Esophagus (tissue), 2 donors: ENCODE results near the gene C1orf122. TPM values are rescaled to one million over a fixed set of nuclear protein-coding genes. Genes with fewer than 3 reads are reported as not detected.

ENCODE experiments used
- H3K27ac ChIP-seq, 2 donors: one replicate each; pipeline ENCODE4 v1.5.1; 2013; ENCODE audit warnings: low read depth in 2 of 2, mild to moderate bottlenecking in 2 of 2, inconsistent platforms in 1 of 2, low read length in 1 of 2, moderate library complexity in 1 of 2
- H3K27me3 ChIP-seq, 2 donors: one replicate each; pipeline ENCODE4 v1.6.1; 2013; ENCODE audit warnings: low read length in 2 of 2, control low read depth in 1 of 2, mild to moderate bottlenecking in 1 of 2; ENCODE audit not compliant: insufficient read depth in 2 of 2, control insufficient read depth in 1 of 2
- H3K36me3 ChIP-seq, 2 donors: one replicate each; pipeline ENCODE4 v1.6.1; 2013; ENCODE audit warnings: low read length in 1 of 2; ENCODE audit not compliant: control insufficient read depth in 2 of 2, insufficient read depth in 2 of 2
- H3K4me1 ChIP-seq, 2 donors: one replicate each; pipeline ENCODE4 v1.6.1; 2013; ENCODE audit warnings: low read length in 1 of 2; ENCODE audit not compliant: control insufficient read depth in 2 of 2, insufficient read depth in 2 of 2
- H3K4me3 ChIP-seq, 2 donors: one replicate each; pipeline ENCODE4 v1.5.1; 2013; ENCODE audit warnings: low read length in 2 of 2, mild to moderate bottlenecking in 2 of 2, low read depth in 1 of 2, moderate library complexity in 1 of 2
- H3K9me3 ChIP-seq, 2 donors: one replicate each; pipeline ENCODE4 v1.6.1; 2013; ENCODE audit warnings: mild to moderate bottlenecking in 2 of 2, low read depth in 1 of 2, low read length in 1 of 2, moderate library complexity in 1 of 2; ENCODE audit not compliant: control insufficient read depth in 2 of 2, insufficient read depth in 1 of 2
- WGBS, 2 donors: extraction: QIAGEN DNeasy Blood & Tissue Kit; methylation state at CpG; one replicate each; pipeline ENCODE4 v1.1.7; 2013; 5-methylcytosine and 5-hydroxymethylcytosine counted together
- polyA plus RNA-seq, 2 donors: library from polyadenylated mRNA; stranded (reverse); fragments of 200-250 nt; gene quantifications; one replicate each; pipeline ENCODE4 v1.2.3, GENCODE V29; 2013
- donor health status: healthy with polysubstance abuse.
- donor health status: Bipolar disorder and iron deficiency.

Gene C1orf122
- polyA plus RNA-seq, 2 donors = 19.3 to 39.0 TPM

- no peaks in the 10 kb centered on the region for H3K9me3 ChIP-seq
- no peak overlapping the region for H3K4me3 ChIP-seq
- no peaks in the 10 kb centered on the region for H3K4me1 ChIP-seq
- H3K36me3 ChIP-seq = peaks cover 3% of the 10 kb centered on the region in 2 donors
- peak overlapping the region; percentile 50 to 71 for H3K27ac ChIP-seq
- H3K27me3 ChIP-seq = no peaks in the 10 kb centered on the region
These were observed 43.7 kb downstream of the C1orf122 start for GRCh38 chr1:37851262-37851661.

- Histone ChIP-seq H3K27me3 (no peaks in the 10 kb centered on the region), H3K27ac (peak overlapping the region; percentile 51 to 71), H3K36me3 (peaks cover 3% of the 10 kb centered on the region in 2 donors), H3K4me1 (no peaks in the 10 kb centered on the region), H3K4me3 (no peak overlapping the region), H3K9me3 (no peaks in the 10 kb centered on the region)
- 64 to 74% methylated on average over 2 of the region's 2 CpGs for WGBS, 2 donors
These were observed 44.2 kb downstream of the C1orf122 start for GRCh38 chr1:37851782-37852210.

GRCh38 chr1:37853157-37853556 is 45.6 kb downstream of the C1orf122 start:
- Histone ChIP-seq H3K36me3 (peaks cover 3 to 7% of the 10 kb centered on the region in 2 donors), H3K27me3 (no peaks in the 10 kb centered on the region), H3K4me3 (no peak overlapping the region), H3K4me1 (no peaks in the 10 kb centered on the region), H3K27ac (no peak overlapping the region), H3K9me3 (no peaks in the 10 kb centered on the region)

GRCh38 chr1:37854406-37854805 is 46.8 kb downstream of the C1orf122 start:
- 93 to 97% methylated on average over 6 of the region's 6 CpGs for WGBS, 2 donors
- no peaks in the 10 kb centered on the region for H3K27me3 ChIP-seq
- no peak overlapping the region for H3K4me3 ChIP-seq
- H3K9me3 ChIP-seq = no peaks in the 10 kb centered on the region
- peaks cover 3 to 7% of the 10 kb centered on the region in 2 donors for H3K36me3 ChIP-seq
- no peaks in the 10 kb centered on the region for H3K4me1 ChIP-seq
- H3K27ac ChIP-seq = no peak overlapping the region

Other genes with a start within 250 kb of the C1orf122 start
- 100 to 1,000 TPM in 1 of 2 donors, 10 to 100 TPM in 1; 45.0 to 106 TPM for gene GNL2, start 211.9 kb upstream of the C1orf122 start, polyA plus RNA-seq
- under 1 TPM; 0.33 to 0.87 TPM for gene RSPO1, start 172.9 kb upstream of the C1orf122 start, polyA plus RNA-seq
- 10 to 100 TPM in 1 of 2 donors, 1 to 10 TPM in 1; 4.2 to 10.1 TPM for gene CDCA8, start 115.3 kb upstream of the C1orf122 start, polyA plus RNA-seq
- gene EPHA10, start 42.7 kb upstream of the C1orf122 start, polyA plus RNA-seq = under 1 TPM; 0.24 to 0.38 TPM
- gene MANEAL, start 13.9 kb upstream of the C1orf122 start, polyA plus RNA-seq = 1 to 10 TPM; 3.1 to 3.4 TPM
- 10 to 100 TPM in 1 of 2 donors, 1 to 10 TPM in 1; 8.9 to 15.6 TPM for gene YRDC, start 418 bp downstream of the C1orf122 start, polyA plus RNA-seq
- 1 to 10 TPM; 3.2 to 5.6 TPM for gene MTF1, start 51.8 kb downstream of the C1orf122 start, polyA plus RNA-seq
- 1 to 10 TPM; 4.4 to 7.4 TPM for gene INPP5B, start 139.3 kb downstream of the C1orf122 start, polyA plus RNA-seq
- gene SF3A3, start 182.2 kb downstream of the C1orf122 start, polyA plus RNA-seq = 10 to 100 TPM; 10.6 to 21.4 TPM
- gene FHL3, start 197.7 kb downstream of the C1orf122 start, polyA plus RNA-seq = 10 to 100 TPM in 1 of 2 donors, 1 to 10 TPM in 1; 8.3 to 13.7 TPM
- 10 to 100 TPM; 16.3 to 32.0 TPM for gene UTP11, start 204.9 kb downstream of the C1orf122 start, polyA plus RNA-seq
- 1 to 10 TPM in 1 of 2 donors, under 1 TPM in 1; 0.22 to 1.4 TPM for gene POU3F1, start 239.0 kb downstream of the C1orf122 start, polyA plus RNA-seq